HCT116 (cell line): ENCODE results near the gene NHERF2. TPM values are rescaled to one million over a fixed set of nuclear protein-coding genes. Genes with fewer than 3 reads are reported as not detected.

ENCODE experiments used
- ATAC-seq: fragments of 200-7000 bp; cut with Tn5 transposase; 2 replicates; pipeline ENCODE4 v1.9.1; 2020; ENCODE audit warnings: mild to moderate bottlenecking, moderate library complexity
- BruUV-seq: library from RNA; stranded (reverse); fragments of 400-500 nt; replicated peaks from 2 replicates; lab custom pipeline; 2021; lab: Mats Ljungman, UMichigan
- CTCF ChIA-PET: fragments of 300-600 bp; sonication (Branson Sonifier 250); formaldehyde crosslinking; loops from one replicate; lab custom pipeline; 2021; ENCODE audit warnings: antibody characterized with exemption; lab: Charles Lee
- POLR2A ChIA-PET: fragments of 300-600, 350-600 bp; sonication (Branson Sonifier 250); formaldehyde crosslinking; loops from one replicate; lab custom pipeline; 2021; ENCODE audit warnings: antibody characterized with exemption; lab: Charles Lee
- RAD21 ChIA-PET, 2 experiments: fragments of 300-600 bp; sonication (Branson Sonifier 250); formaldehyde crosslinking; loops; one replicate each; lab custom pipeline; 2023; ENCODE audit warnings: low total read pairs in 2 of 2; ENCODE audit not compliant: uncharacterized antibody in 2 of 2, unreplicated experiment in 2 of 2, low non-redundant PET in 1 of 2; lab: Charles Lee
- DNase-seq: peaks from one replicate; pipeline ENCODE4 v3.0.0-alpha.2; 2010; ENCODE audit warnings: low read depth, low spot score
- H2AFZ ChIP-seq: fragments of 200-600 bp; shearing (Covaris generic), sonication (generic); 2 replicates; pipeline ENCODE4 v1.6.1; 2017; ENCODE audit warnings: low read depth, mixed run types, mixed read lengths, antibody characterized with exemption, low read length; ENCODE audit not compliant: poor library complexity, severe bottlenecking
- H3K27ac ChIP-seq: 2 replicates; pipeline ENCODE4 v1.5.1; 2012; ENCODE audit warnings: low read depth, low read length
- H3K27me3 ChIP-seq: fragments of 200-600 bp; sonication (generic); 2 replicates; pipeline ENCODE4 v1.6.1; 2016; ENCODE audit warnings: mixed run types, low read length, mixed read lengths; ENCODE audit not compliant: insufficient read depth
- H3K36me3 ChIP-seq, 2 experiments: fragments of 200-500 bp in 1 of 2; fragments of 200-600 bp in 1 of 2; sonication (Bioruptor generic) in 1 of 2; sonication (generic) in 1 of 2; 2 replicates each; pipeline versions ENCODE4 v1.5.1 to v1.6.1; 2014 to 2016; ENCODE audit warnings: low read length in 2 of 2, inconsistent platforms in 1 of 2, mixed read lengths in 1 of 2, mixed run types in 1 of 2; ENCODE audit not compliant: insufficient read depth in 2 of 2, control insufficient read depth in 1 of 2
- H3K4me1 ChIP-seq, 2 experiments: fragments of 200-600 bp in 1 of 2; sonication (generic) in 1 of 2; 2 replicates each; pipeline versions ENCODE4 v1.5.1 to v1.6.1; 2012 to 2017; ENCODE audit warnings: low read length in 2 of 2, inconsistent platforms in 1 of 2, mild to moderate bottlenecking in 1 of 2, mixed read lengths in 1 of 2, mixed run types in 1 of 2, moderate library complexity in 1 of 2; ENCODE audit not compliant: insufficient read depth in 2 of 2, control insufficient read depth in 1 of 2
- H3K4me2 ChIP-seq: fragments of 200-600 bp; sonication (generic); 2 replicates; pipeline ENCODE4 v1.6.1; 2017; ENCODE audit warnings: mixed run types, low read length, mixed read lengths
- H3K4me3 ChIP-seq, 2 experiments: fragments of 200-600 bp in 1 of 2; sonication (generic) in 1 of 2; replicated peaks in 1 of 2; 2 replicates each; pipeline ENCODE4 v1.5.1; 2011 to 2016; ENCODE audit warnings: low read length in 2 of 2, control low read depth in 1 of 2, low read depth in 1 of 2, mild to moderate bottlenecking in 1 of 2, mixed read lengths in 1 of 2, mixed run types in 1 of 2
- H3K79me2 ChIP-seq: fragments of 200-600 bp; sonication (generic); 2 replicates; pipeline ENCODE4 v1.6.1; 2017; ENCODE audit warnings: mild to moderate bottlenecking, mixed run types, low read length, moderate library complexity, mixed read lengths; ENCODE audit not compliant: insufficient read depth
- H3K9ac ChIP-seq: fragments of 200-600 bp; sonication (generic); 2 replicates; pipeline ENCODE4 v1.6.1; 2016; ENCODE audit warnings: low read length, mixed read lengths
- H3K9me2 ChIP-seq: fragments of 200-600 bp; sonication (generic), shearing (Covaris generic); 2 replicates; pipeline ENCODE4 v1.6.1; 2017; ENCODE audit warnings: mixed run types, mild to moderate bottlenecking, moderate library complexity; ENCODE audit not compliant: insufficient read depth
- H3K9me3 ChIP-seq, 2 experiments: fragments of 200-500 bp in 1 of 2; fragments of 200-600 bp in 1 of 2; sonication (Bioruptor generic) in 1 of 2; sonication (generic) in 1 of 2; 2 replicates each; pipeline ENCODE4 v1.6.1; 2014 to 2017; ENCODE audit warnings: low read length in 2 of 2, mixed read lengths in 2 of 2, inconsistent platforms in 1 of 2, low read depth in 1 of 2, mild to moderate bottlenecking in 1 of 2, mixed run types in 1 of 2, moderate library complexity in 1 of 2; ENCODE audit not compliant: control insufficient read depth in 1 of 2, insufficient read depth in 1 of 2
- H4K20me1 ChIP-seq: fragments of 200-600 bp; sonication (generic), shearing (Covaris generic); 2 replicates; pipeline ENCODE4 v1.6.1; 2017; ENCODE audit warnings: mixed run types, mild to moderate bottlenecking, moderate library complexity; ENCODE audit not compliant: insufficient read depth
- CEBPB ChIP-seq: IDR thresholded peaks from 2 replicates; pipeline ENCODE4 v1.6.1; 2012; ENCODE audit warnings: low read depth
- EGR1 ChIP-seq: IDR thresholded peaks from 2 replicates; pipeline ENCODE4 v1.6.1; 2012; ENCODE audit warnings: low read depth
- ELF1 ChIP-seq: IDR thresholded peaks from 2 replicates; pipeline ENCODE4 v1.6.1; 2012; ENCODE audit warnings: low read depth, borderline replicate concordance
- EZH2 ChIP-seq: fragments of 200-600 bp; sonication (generic); IDR thresholded peaks from 2 replicates; pipeline ENCODE4 v1.6.1; 2017; ENCODE audit warnings: antibody characterized with exemption, mixed run types
- FOSL1 ChIP-seq: IDR thresholded peaks from 2 replicates; pipeline ENCODE4 v1.6.1; 2012; ENCODE audit warnings: low read depth
- JUND ChIP-seq: IDR thresholded peaks from 2 replicates; pipeline ENCODE4 v1.6.1; 2012
- POLR2A ChIP-seq: IDR thresholded peaks from 2 replicates; pipeline ENCODE4 v1.7.0; 2011; ENCODE audit warnings: borderline replicate concordance; ENCODE audit not compliant: insufficient read depth, insufficient read length; ENCODE audit errors: extremely low read depth
- RAD21 ChIP-seq: IDR thresholded peaks from 2 replicates; pipeline ENCODE4 v1.6.1; 2012; ENCODE audit warnings: low read depth, mild to moderate bottlenecking
- SIN3A ChIP-seq: IDR thresholded peaks from 2 replicates; pipeline ENCODE4 v1.6.1; 2012; ENCODE audit warnings: low read depth
- TCF7L2 ChIP-seq: IDR thresholded peaks from 2 replicates; pipeline ENCODE4 v1.7.0; 2011; ENCODE audit warnings: borderline replicate concordance, inconsistent platforms; ENCODE audit not compliant: insufficient read depth, insufficient read length; ENCODE audit errors: extremely low read depth
- YY1 ChIP-seq: IDR thresholded peaks from 2 replicates; pipeline ENCODE4 v1.6.1; 2011; ENCODE audit warnings: low read length, low read depth, moderate library complexity, mild to moderate bottlenecking; ENCODE audit not compliant: insufficient replicate concordance; ENCODE audit errors: extremely low read depth
- ZFX ChIP-seq: fragments of 450-650 bp; IDR thresholded peaks from 2 replicates; pipeline ENCODE4 v1.6.1; 2017
- ZNF274 ChIP-seq: fragments of 200-500 bp; sonication (Bioruptor generic); IDR thresholded peaks from 2 replicates; pipeline ENCODE4 v1.6.1; 2014; ENCODE audit warnings: mild to moderate bottlenecking, low read depth, low read length, inconsistent platforms
- intact Hi-C: fragments of 100-400 bp; cut with micrococcal nuclease; formaldehyde crosslinking; loops from 2 replicates; pipeline ENCODE4 v1.10.0; 2022
- total RNA-seq: library from RNA; stranded (reverse); gene quantifications from one replicate; pipeline ENCODE4 v1.2.1, GENCODE V29; 2021; ENCODE audit not compliant: unreplicated experiment
- TF ChIP-seq, protein P1 (sequence below): IDR thresholded peaks from 2 replicates; pipeline ENCODE4 v1.6.1; 2012
- TF ChIP-seq, protein P2 (sequence below): IDR thresholded peaks from 2 replicates; pipeline ENCODE4 v1.6.1; 2011; ENCODE audit warnings: mild to moderate bottlenecking, low read length, moderate library complexity; ENCODE audit not compliant: insufficient replicate concordance; ENCODE audit errors: extremely low read depth

NHERF2 gene
- total RNA-seq, 1 experiment from 2014 or later: 58.4 TPM

DNA sequence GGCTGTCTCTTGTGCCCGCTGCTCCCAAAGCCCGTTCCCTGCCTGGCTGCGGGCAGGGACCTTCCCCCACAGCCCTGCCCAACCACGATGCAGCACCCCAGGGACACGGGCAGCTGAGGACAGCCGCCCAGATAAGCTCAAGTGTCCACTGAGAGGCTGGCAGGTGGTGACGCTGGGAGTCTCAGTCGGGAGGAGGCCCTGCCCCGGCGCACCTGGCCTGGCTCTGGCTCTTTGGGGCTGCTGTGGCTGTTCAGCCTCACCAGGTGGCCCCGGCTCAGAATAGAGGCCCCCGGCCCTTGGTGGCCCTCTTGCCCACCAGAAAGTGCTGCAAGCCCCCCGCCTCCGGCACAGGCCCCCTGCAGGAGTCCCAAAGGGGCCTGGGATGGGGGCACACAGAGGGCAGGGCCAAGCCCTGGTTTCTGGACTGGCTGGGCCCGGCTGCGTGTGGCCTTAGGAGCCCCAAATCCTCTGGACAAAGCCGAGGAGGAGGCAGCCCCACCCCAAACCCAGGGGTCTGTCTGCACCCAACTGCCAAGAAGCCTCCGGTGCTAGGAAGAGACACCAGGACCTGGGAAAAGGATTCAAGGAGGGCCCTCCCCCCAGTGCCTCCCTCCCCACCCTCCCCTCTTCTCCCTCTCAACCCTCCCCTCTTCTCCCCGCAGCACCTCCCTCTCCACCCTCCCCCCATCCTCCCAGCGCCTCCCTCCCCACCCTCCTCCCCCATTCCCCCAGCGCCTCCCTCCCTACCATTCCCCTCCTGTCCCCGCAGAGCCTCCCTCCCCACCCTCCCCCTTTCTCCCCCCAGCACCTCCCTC is 15.7 kb downstream of the NHERF2 start:
- Histone ChIP-seq H2AFZ (no peak overlapping the region), H3K79me2 (no peaks in the 10 kb centered on the region; the same call in 1 of the 2 replicates), H3K4me3 (no peak overlapping the region), H4K20me1 (no peaks in the 10 kb centered on the region), H3K27me3 (no peaks in the 10 kb centered on the region), H3K4me2 (peak overlapping the region; percentile 17; the same call in 1 of the 2 replicates), H3K9me3 (no peaks in the 10 kb centered on the region), H3K27ac (no peak overlapping the region), H3K4me1 (peaks cover 11 to 53% of the 10 kb centered on the region in 2 experiments; a peak in 3 of 4 replicates), H3K9ac (no peak overlapping the region), H3K36me3 (no peaks in the 10 kb centered on the region), H3K9me2 (no peaks in the 10 kb centered on the region)
- no TSS peak for BruUV-seq
- POLR2A ChIA-PET: no interaction called here
- intact Hi-C loops: no loop called here
- CTCF ChIA-PET: no interaction called here
- TF ChIP-seq ZFX: no peak
- TF ChIP-seq CEBPB: no peak
- DNase-seq (no peak), ATAC-seq (no peak)
- RAD21 ChIA-PET: no interaction called here

DNA sequence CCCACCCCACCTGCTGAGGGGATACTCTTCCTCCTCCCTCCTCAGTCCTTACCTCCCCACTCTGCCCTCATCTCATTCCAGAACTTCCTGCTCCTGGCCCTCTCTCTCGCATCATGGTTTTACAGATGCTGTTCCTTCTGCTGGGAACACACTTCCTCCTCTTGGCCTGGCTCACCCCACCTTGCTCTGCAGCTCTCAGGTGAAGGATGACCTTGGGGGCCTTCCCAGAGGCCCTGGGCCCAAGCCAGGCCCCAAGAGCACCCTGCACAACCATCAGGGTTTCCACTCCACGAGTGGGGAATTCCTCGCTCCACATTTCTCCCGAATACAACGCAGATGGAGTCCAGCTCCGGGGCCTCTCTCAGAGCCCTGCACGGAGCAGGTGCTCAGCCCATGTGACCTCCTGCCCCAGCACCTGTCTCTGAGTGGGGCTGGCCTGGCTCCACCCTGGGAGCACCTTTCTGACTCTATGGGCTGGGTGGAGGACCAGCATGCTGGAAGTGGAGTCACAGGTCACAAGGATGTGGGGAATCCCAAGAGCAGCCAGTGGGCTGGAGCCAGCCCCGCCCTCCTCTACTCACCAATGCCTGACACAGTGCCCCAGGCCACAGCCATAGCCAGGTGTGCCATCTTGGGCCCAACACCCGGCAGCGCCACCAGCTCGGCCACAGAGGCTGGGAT is 16.4 kb downstream of the NHERF2 start:
- POLR2A ChIA-PET: no interaction called here
- RAD21 ChIA-PET: no interaction called here
- H2AFZ ChIP-seq: no peak overlapping the region
- H4K20me1 ChIP-seq: no peaks in the 10 kb centered on the region
- no peak for ATAC-seq
- no peaks in the 10 kb centered on the region for H3K9me3 ChIP-seq
- H3K4me3 ChIP-seq: no peak overlapping the region
- no TSS peak for BruUV-seq
- no peaks in the 10 kb centered on the region for H3K27me3 ChIP-seq
- CTCF ChIA-PET: no interaction called here
- H3K4me1 ChIP-seq: peaks cover 11 to 53% of the 10 kb centered on the region in 2 experiments; a peak in 3 of 4 replicates
- H3K27ac ChIP-seq: no peak overlapping the region
- intact Hi-C loops: no loop called here
- no peak overlapping the region for H3K4me2 ChIP-seq
- no peak for DNase-seq
- H3K9me2 ChIP-seq: no peaks in the 10 kb centered on the region
- H3K79me2 ChIP-seq: peaks cover 3% of the 10 kb centered on the region; the same call in 1 of the 2 replicates
- H3K36me3 ChIP-seq: no peaks in the 10 kb centered on the region
- no peak overlapping the region for H3K9ac ChIP-seq
- TF ChIP-seq, protein P1, sequence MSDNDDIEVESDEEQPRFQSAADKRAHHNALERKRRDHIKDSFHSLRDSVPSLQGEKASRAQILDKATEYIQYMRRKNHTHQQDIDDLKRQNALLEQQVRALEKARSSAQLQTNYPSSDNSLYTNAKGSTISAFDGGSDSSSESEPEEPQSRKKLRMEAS: no peak
- TF ChIP-seq, protein P2, sequence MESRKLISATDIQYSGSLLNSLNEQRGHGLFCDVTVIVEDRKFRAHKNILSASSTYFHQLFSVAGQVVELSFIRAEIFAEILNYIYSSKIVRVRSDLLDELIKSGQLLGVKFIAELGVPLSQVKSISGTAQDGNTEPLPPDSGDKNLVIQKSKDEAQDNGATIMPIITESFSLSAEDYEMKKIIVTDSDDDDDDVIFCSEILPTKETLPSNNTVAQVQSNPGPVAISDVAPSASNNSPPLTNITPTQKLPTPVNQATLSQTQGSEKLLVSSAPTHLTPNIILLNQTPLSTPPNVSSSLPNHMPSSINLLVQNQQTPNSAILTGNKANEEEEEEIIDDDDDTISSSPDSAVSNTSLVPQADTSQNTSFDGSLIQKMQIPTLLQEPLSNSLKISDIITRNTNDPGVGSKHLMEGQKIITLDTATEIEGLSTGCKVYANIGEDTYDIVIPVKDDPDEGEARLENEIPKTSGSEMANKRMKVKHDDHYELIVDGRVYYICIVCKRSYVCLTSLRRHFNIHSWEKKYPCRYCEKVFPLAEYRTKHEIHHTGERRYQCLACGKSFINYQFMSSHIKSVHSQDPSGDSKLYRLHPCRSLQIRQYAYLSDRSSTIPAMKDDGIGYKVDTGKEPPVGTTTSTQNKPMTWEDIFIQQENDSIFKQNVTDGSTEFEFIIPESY: no peak
- TF ChIP-seq ZNF274 (no peak), ELF1 (no peak), YY1 (no peak), JUND (no peak), RAD21 (no peak), SIN3A (no peak), TCF7L2 (no peak), ZFX (no peak), CEBPB (no peak), EZH2 (no peak), POLR2A (no peak), FOSL1 (no peak), EGR1 (no peak)
